Transverse colon (tissue), 4 donors: ENCODE results near the gene HIBCH.

Source experiments
- EP300 ChIP-seq: sonication (generic); formaldehyde crosslinking; IDR thresholded peaks from one replicate; pipeline ENCODE4 v1.6.1; 2017; ENCODE audit warnings: antibody characterized with exemption, low read depth
- POLR2A ChIP-seq: fragments of 450-650 bp; IDR thresholded peaks from one replicate; pipeline ENCODE4 v1.6.1; 2016; ENCODE audit warnings: antibody characterized with exemption, mild to moderate bottlenecking, moderate library complexity
- POLR2AphosphoS5 ChIP-seq, 3 donors: sonication (generic); formaldehyde crosslinking; IDR thresholded peaks; one replicate each; pipeline ENCODE4 v1.6.1; 2016; ENCODE audit warnings: antibody characterized with exemption in 3 of 3
- TF ChIP-seq, protein P1 (sequence below), 5 experiments: fragments of 200-600 bp in 3 of 5; fragments of 450-650 bp in 2 of 5; sonication (generic) in 3 of 5; IDR thresholded peaks; 1 replicate in 2 of 5; 2 replicates in 3 of 5; pipeline ENCODE4 v1.5.1; 2016 to 2017; ENCODE audit warnings: antibody characterized with exemption in 5 of 5, inconsistent platforms in 3 of 5, mild to moderate bottlenecking in 2 of 5, moderate library complexity in 1 of 5

DNA sequence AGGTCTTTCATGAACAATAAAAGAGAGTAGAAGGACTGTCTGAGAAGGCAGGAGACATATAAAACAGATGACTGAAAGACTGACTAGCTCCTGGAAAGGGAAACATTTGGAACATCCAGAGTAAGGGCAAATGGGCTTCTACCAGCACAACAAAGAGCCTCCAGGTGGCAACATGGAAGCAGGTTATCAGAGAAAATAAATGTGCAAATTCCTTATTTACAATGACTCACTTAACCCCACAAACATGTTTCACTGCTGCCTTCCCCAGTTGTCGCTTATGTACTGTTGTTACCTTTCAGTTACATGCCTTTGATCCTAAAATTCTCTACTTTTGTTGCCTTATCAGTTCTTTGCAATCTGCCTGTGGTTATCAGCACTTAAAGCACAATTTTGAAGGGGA is 117.0 kb downstream of the HIBCH start:
- TF ChIP-seq POLR2A = no peak
- TF ChIP-seq EP300 = no peak
- TF ChIP-seq, protein P1, sequence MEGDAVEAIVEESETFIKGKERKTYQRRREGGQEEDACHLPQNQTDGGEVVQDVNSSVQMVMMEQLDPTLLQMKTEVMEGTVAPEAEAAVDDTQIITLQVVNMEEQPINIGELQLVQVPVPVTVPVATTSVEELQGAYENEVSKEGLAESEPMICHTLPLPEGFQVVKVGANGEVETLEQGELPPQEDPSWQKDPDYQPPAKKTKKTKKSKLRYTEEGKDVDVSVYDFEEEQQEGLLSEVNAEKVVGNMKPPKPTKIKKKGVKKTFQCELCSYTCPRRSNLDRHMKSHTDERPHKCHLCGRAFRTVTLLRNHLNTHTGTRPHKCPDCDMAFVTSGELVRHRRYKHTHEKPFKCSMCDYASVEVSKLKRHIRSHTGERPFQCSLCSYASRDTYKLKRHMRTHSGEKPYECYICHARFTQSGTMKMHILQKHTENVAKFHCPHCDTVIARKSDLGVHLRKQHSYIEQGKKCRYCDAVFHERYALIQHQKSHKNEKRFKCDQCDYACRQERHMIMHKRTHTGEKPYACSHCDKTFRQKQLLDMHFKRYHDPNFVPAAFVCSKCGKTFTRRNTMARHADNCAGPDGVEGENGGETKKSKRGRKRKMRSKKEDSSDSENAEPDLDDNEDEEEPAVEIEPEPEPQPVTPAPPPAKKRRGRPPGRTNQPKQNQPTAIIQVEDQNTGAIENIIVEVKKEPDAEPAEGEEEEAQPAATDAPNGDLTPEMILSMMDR (IDR thresholded peaks at IDR 0.05) = no peak
- no peak for TF ChIP-seq POLR2AphosphoS5 (IDR thresholded peaks at IDR 0.05)
